Stomach (tissue), 4 donors: ENCODE results near the gene SLK.

Source experiments
- EP300 ChIP-seq: sonication (generic); formaldehyde crosslinking; IDR thresholded peaks from one replicate; pipeline ENCODE4 v1.6.1; 2017; ENCODE audit warnings: antibody characterized with exemption
- POLR2A ChIP-seq, 4 donors: fragments of 450-650 bp; IDR thresholded peaks; one replicate each; pipeline ENCODE4 v1.6.1; 2016; ENCODE audit warnings: antibody characterized with exemption in 4 of 4, control low read depth in 2 of 4, mild to moderate bottlenecking in 1 of 4, moderate library complexity in 1 of 4
- POLR2AphosphoS5 ChIP-seq, 3 donors: sonication (generic); formaldehyde crosslinking; IDR thresholded peaks; one replicate each; pipeline ENCODE4 v1.6.1; 2016; ENCODE audit warnings: antibody characterized with exemption in 3 of 3
- TF ChIP-seq, protein P1 (sequence below), 7 experiments: fragments of 450-650 bp in 4 of 7; fragments of 200-600 bp in 3 of 7; sonication (generic) in 3 of 7; IDR thresholded peaks; one replicate each; pipeline ENCODE4 v1.5.1; 2016 to 2019; ENCODE audit warnings: antibody characterized with exemption in 7 of 7, control low read depth in 2 of 7, mild to moderate bottlenecking in 1 of 7

DNA sequence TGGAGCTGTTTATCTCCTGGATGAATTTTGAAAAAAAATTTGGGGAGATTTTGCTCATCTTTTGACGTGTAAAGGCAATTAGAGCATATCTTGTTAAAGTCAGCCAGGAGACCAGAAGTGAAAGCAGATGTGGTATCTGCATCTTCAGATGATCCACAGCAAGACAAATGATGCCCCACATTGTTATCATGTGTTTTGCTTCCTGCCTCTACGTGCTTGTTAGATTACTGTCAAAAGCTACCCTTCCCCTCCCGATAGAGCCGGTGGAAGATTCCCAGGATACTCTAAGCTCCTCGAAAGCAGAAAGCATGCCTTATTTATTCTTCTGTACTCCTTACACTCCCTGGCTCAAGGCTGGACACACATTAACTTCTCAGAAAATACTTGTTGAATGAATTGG lies 105.8 kb downstream of the SLK start:
- TF ChIP-seq, protein P1, sequence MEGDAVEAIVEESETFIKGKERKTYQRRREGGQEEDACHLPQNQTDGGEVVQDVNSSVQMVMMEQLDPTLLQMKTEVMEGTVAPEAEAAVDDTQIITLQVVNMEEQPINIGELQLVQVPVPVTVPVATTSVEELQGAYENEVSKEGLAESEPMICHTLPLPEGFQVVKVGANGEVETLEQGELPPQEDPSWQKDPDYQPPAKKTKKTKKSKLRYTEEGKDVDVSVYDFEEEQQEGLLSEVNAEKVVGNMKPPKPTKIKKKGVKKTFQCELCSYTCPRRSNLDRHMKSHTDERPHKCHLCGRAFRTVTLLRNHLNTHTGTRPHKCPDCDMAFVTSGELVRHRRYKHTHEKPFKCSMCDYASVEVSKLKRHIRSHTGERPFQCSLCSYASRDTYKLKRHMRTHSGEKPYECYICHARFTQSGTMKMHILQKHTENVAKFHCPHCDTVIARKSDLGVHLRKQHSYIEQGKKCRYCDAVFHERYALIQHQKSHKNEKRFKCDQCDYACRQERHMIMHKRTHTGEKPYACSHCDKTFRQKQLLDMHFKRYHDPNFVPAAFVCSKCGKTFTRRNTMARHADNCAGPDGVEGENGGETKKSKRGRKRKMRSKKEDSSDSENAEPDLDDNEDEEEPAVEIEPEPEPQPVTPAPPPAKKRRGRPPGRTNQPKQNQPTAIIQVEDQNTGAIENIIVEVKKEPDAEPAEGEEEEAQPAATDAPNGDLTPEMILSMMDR (IDR thresholded peaks at IDR 0.05) = no peak
- no peak for TF ChIP-seq EP300
- no peak for TF ChIP-seq POLR2AphosphoS5 (IDR thresholded peaks at IDR 0.05)
- TF ChIP-seq POLR2A (IDR thresholded peaks at IDR 0.05) = no peak
